Activated naive CD8-positive, alpha-beta T cell treated with anti-CD3 and anti-CD28 coated beads, Interleukin-2, amount 50 U/mL, for 16 hours (primary cell): ENCODE measurements around the gene JUN.

ENCODE experiments used
- DNase-seq: peaks from one replicate; pipeline ENCODE4 v3.0.0-alpha.2; 2020; ENCODE audit warnings: low read depth, low spot score

The JUN gene

DNA sequence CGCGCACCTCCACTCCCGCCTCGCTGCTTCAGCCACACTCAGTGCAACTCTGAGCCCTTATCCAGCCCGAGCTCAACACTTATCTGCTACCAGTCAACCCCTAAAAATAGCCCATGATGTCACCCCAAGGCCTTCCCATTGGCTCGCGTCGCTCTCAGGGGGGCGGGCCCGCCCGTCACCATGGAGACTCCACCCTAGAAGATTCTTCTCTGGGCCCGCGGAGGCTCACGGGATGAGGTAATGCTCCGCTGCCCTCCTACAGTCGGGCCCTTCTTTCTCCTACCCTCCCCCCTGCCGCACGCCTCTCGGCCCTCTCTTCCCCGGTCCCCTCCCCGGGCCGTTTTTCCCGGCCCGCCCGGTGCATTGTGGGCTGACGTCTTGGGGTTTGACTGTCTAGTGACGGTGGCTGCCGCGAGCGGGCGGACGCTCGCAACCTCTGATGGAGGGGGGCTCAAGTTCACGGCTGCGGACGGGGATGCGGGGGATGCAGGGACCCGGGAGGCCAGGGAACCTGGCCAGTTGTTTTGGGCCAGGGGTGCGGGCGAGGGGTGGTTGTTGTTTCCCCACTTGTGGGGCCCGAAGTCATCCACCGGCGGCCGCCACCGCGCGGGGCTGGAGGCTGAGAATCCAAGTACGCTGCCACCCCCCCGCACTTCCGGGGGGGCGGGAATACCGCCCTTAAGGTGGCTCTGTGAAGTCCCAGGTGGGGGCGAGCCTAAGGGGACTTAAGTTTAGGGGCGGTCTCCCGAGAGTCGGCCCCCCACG, at the start of gene JUN:
JUN (minus strand) TSS at position 55 of the 765 bp plus-strand sequence. CDS start 977 bp downstream, outside the sequence.
- DNase-seq, result peak; percentile 97

DNA sequence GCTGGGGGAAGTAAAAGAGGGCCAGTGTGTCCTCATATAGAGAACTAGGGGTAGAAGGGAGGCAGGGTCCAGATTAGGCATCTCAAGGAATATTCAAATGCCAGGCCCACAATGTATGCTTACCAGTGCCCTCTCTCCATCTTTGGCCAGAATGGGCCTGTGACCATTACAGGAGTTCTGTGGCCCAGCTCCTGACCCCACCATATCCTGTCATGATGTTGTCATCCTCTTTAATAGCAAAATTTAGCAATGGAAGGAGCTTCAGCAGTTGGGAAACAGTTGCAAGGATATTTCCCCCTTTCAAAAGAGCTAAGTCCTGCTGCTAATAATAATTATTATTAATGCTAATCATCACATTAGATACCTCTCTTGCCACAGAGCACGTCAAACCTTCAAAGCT, 49.3 kb upstream of the JUN start:
- no peak for DNase-seq

GRCh38 chr1:58830291-58830690, 46.4 kb upstream of the JUN start:
- no peak for DNase-seq

GRCh38 chr1:58829866-58830265, 46.0 kb upstream of the JUN start:
- no peak for DNase-seq

GRCh38 chr1:58827298-58827697, 43.5 kb upstream of the JUN start:
- no peak for DNase-seq

DNA sequence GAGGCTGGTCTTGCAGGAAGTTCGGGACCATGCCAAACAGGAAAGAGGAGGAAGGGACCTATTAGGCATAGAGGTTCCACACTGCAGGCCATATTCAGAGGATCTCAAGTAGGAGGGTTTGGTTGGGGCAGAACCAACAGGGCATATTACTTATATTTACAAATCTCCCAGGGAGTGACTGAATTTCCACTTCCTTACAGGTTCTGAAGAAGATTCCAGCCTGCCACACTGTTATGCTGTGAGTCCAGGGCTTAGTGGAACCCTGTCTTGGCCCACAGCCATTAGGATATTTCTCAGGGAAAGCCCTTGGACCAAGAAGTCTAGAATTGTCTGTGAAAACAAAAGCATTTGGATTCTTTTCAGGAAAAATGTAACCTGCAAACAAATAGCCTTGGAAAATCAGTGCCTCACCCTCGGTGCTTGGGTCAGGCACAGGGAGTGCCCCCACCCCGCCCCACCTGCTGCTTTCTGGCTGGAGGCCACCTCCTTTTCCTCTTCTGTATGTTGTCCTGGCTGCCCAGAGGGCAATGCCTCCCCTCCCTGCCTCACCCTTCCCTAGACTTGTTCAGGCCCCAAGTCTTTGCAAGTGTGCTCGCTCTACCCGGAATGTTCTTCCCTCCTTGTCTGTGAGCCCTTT, 41.0 kb upstream of the JUN start:
- DNase-seq, result no peak

GRCh38 chr1:58823481-58824010, 39.7 kb upstream of the JUN start:
- no peak for DNase-seq

DNA sequence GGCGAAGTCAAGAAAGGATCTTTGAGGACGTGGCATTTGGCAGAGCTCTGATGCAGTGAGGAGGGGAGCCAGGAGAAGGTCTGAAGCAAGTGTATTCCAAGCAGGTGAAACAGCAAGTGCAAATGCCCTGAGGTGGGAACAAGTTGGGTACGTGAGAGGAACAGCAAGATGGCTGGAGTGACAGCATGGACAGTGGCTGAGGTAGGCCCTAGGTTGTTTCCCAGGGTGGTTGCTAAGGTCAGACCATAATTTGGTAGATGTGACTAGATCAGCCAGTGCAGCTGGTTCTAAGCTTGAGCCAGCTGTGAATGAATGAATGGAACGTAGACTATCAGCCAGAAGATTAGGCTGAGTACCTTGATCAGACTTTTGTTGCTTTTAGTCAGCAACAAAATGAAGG, 37.5 kb upstream of the JUN start:
- no peak for DNase-seq

DNA sequence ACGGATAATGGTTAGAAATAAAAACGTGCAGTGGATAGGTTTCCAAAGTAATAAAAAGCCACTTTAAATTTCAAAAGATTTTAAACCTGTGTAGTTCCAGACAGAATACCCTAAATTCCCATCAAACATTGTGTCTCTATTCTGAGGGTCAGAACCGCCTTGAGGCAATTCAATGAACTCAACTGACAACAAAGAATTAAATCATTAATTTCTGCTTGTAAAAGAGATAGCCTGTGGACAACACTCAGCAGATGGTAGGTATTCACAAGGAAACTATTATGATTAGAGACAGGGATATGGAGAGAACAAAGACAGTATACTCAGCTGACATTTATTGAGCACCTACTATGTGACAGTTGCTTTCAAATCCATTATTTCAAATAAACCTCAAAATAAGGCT, 35.1 kb upstream of the JUN start:
- no peak for DNase-seq

DNA sequence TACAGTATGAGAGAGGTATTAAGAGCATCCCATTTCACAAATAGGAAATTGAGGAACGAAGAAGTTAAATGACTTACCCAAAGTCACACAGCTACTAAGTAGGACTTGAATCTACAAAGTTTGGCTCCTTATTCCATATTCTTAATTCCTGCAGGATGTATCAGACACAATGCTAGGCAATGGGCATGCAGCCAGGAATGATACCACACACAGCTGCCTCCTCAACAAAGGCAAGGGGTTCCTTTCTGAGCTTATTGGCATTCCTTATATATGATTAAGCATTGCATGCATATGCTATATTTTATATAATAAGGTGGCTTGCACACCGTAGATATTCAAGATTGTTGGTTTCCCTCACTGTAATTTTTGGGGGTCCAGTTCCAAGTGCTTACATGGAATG, 34.2 kb upstream of the JUN start:
- no peak for DNase-seq

- DNase-seq, result no peak
These were observed 32.9 kb upstream of the JUN start for GRCh38 chr1:58816747-58817221.

DNA sequence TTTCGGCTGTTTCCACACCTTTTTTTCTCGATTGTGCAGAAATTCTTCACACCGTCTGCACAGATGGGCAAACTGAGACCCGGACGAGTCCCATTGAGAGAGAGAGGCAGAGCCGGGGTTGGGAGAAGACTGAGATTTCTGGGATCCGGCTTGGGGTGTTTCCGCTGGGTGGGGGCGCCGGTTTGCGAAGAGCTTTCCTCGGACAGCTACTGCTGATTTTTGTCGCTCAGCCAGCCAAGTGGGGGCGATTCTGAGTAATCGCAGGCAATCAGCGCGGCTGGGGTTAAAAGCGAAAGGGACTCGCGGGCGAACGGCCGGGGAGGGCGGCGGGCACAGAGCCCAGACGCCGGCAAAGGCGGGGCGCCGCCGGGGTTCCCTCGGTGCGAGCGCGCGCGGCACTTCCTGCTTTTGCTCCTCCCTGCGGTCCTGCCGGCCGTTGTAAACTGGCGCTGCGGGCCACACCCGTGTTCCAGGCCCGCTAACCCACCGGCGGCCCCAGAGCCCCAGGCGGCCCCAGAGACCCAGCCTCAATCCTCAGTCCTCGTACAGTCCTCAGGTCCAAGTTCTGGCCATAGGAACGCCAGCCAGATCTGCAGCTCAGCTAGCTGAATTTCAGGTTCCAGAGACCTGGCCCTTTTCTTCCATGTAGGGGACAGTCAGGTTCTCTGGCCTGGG, 32.4 kb upstream of the JUN start:
- peak; percentile 62 for DNase-seq

- DNase-seq, result no peak
These were observed 31.8 kb upstream of the JUN start for GRCh38 chr1:58815686-58816071.

DNA sequence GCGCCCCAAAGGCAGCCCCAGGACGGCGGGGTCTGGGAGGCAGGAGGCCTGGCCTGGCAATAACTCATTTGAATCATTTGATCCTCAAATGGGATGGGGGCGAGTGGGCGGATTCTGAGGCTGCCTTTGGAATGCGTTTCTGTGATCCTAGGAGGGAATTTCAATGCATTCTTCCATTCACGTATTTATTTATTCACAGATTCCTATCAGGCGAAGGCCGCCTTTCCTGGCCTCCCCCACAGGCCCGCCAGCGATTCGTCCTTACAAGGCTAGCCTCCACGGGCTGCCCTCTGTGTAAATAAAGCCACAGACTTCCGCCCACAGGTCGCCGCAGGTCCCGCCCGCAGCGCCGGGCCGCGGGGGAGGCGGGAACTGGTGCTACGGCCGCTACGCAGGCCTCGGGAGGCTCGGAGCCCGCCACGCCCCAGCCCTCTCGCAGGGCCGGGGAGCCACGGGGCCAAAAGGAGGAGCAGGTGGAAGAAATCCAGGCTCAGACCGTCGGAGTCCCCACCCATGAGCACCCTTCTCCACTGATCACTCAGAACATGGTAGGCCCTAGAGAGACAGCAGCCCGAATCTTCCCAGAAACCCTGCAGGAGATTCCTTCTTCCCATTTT, 31.3 kb upstream of the JUN start:
- no peak for DNase-seq

DNA sequence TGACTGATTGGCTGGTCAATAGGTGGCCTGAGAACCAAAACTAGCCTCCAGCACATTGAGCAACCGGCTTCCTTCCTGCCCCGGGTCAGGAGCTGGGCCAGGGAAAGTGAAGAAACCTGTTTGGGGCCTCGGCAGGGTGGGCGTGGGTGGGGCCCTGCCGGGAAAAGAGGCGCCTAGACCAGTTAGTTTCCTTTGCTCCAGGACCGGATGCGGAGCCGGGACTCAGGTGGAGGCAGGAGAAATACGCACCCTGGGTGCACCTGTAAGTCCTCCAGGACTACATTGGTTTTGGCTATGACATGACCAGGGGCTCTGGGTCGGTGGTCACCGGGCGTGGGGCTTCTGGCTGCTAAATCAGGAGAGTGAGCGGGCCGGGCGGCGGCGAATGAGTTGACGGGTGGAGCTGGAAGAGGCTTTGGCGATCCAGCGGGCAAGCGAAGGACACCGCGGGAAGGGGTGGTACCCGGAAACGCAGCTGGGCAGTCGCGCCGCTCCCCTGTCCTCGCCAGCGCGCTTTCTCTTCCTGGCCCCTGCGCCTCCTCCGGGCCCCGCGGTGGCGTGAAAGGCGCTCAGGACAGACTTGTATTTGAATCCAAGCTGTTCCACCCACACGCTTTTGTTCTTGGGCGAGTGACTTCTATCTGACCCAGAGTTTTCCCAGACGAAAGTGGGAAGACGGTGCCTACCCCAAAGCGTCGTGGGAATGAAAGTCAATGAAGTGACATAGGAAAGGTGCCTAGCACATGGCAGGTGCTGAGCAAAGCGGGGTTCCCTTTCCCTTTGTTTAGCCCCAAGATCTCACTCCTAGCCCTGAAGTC, 30.6 kb upstream of the JUN start:
- DNase-seq, result no peak

DNA sequence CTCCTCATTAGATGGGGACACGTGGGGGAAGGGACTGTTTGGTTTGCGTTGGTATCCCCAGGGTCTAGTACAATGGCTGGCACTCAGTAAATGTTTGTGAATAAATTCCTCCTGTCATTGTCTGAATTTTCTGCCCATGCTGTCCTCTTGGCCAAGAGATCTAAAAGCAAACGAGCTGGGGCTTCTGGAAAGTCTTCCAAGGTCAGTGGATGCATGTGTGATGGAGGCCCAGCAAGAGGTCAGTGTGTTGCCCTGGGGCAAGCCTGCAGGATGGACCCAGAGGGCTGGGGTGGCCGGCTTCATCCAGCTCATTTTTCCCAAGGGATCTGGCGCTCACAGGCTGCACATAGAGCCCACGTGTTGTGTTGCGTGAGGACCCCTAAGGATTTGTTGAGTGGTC, 30.0 kb upstream of the JUN start:
- DNase-seq, result no peak

- DNase-seq, result no peak
These were observed 29.5 kb upstream of the JUN start for GRCh38 chr1:58813361-58813760.

DNA sequence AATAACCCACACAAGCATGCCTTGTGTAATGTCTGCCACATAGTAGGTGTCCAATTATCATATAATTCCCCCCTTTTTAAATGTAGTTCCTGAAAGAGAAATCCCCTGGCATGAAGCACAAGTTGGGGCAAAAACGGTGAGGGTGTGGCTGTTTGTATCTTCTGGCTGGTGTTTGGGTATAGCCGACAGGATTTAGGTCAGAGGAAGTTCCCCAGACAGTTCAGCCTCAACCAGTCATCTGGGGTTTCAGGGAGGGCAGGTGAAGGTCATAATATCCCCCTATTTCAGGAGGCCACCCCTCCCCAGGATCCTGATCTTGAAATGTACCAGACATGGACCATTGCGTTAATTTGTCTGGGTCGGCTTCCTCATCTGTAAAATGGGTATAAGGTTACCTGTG, 29.1 kb upstream of the JUN start:
- no peak for DNase-seq

DNA sequence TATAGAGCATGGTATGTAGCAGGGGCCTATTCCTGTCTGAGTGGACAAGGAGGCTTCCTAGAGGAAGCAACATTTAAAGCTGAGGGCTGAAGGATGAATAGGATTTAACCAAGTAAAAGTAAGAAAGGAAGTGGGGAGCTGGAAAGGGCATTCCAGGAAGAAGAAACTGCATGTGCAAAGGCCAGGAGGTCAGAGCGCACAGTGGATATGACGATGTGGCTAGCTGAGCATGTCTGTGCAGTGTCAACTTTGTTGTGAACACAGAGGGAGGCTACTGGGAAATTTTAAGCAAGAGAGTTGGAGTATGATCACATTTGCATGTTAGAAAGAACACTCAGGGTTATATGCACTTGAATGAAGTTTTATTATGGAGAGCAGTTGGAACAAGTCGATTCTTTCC, 28.6 kb upstream of the JUN start:
- no peak for DNase-seq

DNA sequence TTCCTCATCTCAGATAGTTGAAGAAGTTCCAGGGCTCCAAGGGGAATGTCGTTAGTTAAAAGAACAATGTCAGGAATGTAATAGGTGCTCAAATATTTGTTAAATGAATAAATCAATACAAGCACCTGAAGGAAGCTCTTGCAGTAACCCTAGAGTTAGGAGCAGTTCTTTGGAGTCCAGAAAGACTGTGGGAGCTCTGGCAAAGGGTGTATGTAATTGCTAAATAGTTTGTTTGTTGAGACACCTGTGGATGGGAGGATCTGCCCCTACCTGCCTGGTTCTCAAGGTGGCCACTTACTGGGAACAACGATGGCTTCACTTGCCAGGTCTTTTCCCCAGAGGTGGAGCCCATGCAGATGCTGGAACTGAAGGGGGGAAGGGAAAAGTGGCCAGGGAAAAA, 27.5 kb upstream of the JUN start:
- no peak for DNase-seq

DNA sequence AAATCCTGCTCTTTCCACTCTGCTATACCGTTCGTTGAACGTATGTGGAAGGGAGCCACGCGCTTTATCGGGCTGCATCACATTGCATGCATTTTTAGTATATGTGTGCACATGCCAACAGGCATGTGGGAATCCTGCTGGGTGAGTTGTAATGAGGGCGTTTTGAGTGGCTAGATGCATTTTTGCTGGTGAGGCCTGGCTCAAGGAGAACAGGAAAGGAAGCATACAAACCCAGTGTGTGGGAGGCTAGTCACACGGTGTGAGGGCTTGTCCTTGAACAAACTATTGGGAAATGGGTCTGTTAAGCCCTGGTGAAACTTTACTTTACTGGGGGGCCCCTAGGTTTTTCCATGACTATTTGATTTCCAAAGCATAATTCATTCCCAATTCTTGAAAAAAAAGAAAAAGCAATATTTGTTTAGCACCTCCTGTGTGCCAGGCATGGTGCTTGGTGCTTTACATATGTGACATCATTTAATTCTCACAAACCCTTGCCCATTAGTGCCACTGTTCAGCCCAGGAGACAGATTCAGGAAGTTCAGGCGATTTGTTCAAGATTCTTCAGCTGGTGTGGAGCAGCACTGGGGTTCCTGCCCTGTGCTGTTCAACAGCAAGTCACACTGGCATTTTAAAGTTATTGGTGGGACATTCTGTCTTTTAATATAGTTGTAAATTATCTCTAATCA, 25.6 kb upstream of the JUN start:
- DNase-seq, result no peak
